ENCODE measurements around the gene SIX5.

The SIX5 gene

GRCh38 chr19:45792470-45793177 lies 23.6 kb upstream of the SIX5 start, which contains the start of gene DMWD:
Gene DMWD (minus strand): TSS chr19:45792845. CDS start chr19:45792756, 89 bp downstream.
- DNase-seq (ENCODE audit: low read depth in 3 of 3): peak; percentile 99

GRCh38 chr19:45791744-45792469 lies 22.9 kb upstream of the SIX5 start:
- no peak for DNase-seq (ENCODE audit: low read depth in 3 of 3)

- no peak for DNase-seq (ENCODE audit: low read depth in 3 of 3)
Observed at GRCh38 chr19:45790942-45791341, 21.9 kb upstream of the SIX5 start.

GRCh38 chr19:45789035-45789786 lies 20.2 kb upstream of the SIX5 start:
- DNase-seq (ENCODE audit: low read depth in 3 of 3): no peak

- DNase-seq (ENCODE audit: low read depth in 3 of 3): no peak
Observed at GRCh38 chr19:45786533-45786894, 17.5 kb upstream of the SIX5 start.

GRCh38 chr19:45785781-45786532 lies 16.9 kb upstream of the SIX5 start:
- no peak for DNase-seq (ENCODE audit: low read depth in 3 of 3)

GRCh38 chr19:45785097-45785496 lies 16.0 kb upstream of the SIX5 start:
- no peak for DNase-seq (ENCODE audit: low read depth in 3 of 3)

GRCh38 chr19:45784096-45784495 lies 15.0 kb upstream of the SIX5 start:
- no peak for DNase-seq (ENCODE audit: low read depth in 3 of 3)

GRCh38 chr19:45782820-45783785 lies 14.1 kb upstream of the SIX5 start:
- no peak for DNase-seq (ENCODE audit: low read depth in 3 of 3)

- no peak for DNase-seq (ENCODE audit: low read depth in 3 of 3)
Observed at GRCh38 chr19:45782162-45782691, 13.2 kb upstream of the SIX5 start, which contains the start of gene DMPK. Gene DMPK (minus strand): TSS chr19:45782490. CDS start chr19:45782352, 138 bp downstream.

- no peak for DNase-seq (ENCODE audit: low read depth in 3 of 3)
Observed at GRCh38 chr19:45781214-45782161, 12.4 kb upstream of the SIX5 start.

- no peak for DNase-seq (ENCODE audit: low read depth in 3 of 3)
Observed at GRCh38 chr19:45780448-45781213, 11.6 kb upstream of the SIX5 start.

GRCh38 chr19:45780146-45780447 lies 11.0 kb upstream of the SIX5 start:
- DNase-seq (ENCODE audit: low read depth in 3 of 3): no peak

GRCh38 chr19:45779231-45780145 lies 10.4 kb upstream of the SIX5 start:
- peak; percentile 65 to 78 (median 71) for DNase-seq (ENCODE audit: low read depth in 3 of 3)

- DNase-seq (ENCODE audit: low read depth in 3 of 3): no peak
Observed at GRCh38 chr19:45778010-45778661, 9.1 kb upstream of the SIX5 start.

GRCh38 chr19:45777395-45777961 lies 8.4 kb upstream of the SIX5 start:
- no peak for DNase-seq (ENCODE audit: low read depth in 3 of 3)

GRCh38 chr19:45774765-45775164 lies 5.7 kb upstream of the SIX5 start:
- DNase-seq (ENCODE audit: low read depth in 3 of 3): no peak
